Hepatocyte (in vitro differentiated cells): Measurements from ENCODE around the gene ARL6IP4. TPM values are rescaled to one million over a fixed set of nuclear protein-coding genes. Genes with fewer than 3 reads are reported as not detected.

ENCODE experiments used
- DNase-seq: peaks from one replicate; pipeline ENCODE4 v3.0.0-alpha.2; 2016; ENCODE audit warnings: low spot score
- H2AFZ ChIP-seq: fragments of 200-600 bp; sonication (generic); 2 replicates; pipeline ENCODE4 v1.6.0; 2016; ENCODE audit warnings: antibody characterized with exemption, mild to moderate bottlenecking
- H3K27ac ChIP-seq: fragments of 200-600 bp; sonication (generic); 2 replicates; pipeline ENCODE4 v1.5.1; 2016; ENCODE audit warnings: mild to moderate bottlenecking
- H3K27me3 ChIP-seq: fragments of 200-600 bp; sonication (generic); 2 replicates; pipeline ENCODE4 v1.6.1; 2016
- H3K36me3 ChIP-seq: fragments of 200-600 bp; sonication (generic); replicated peaks from 2 replicates; pipeline ENCODE4 v1.5.1; 2016; ENCODE audit warnings: low read depth; ENCODE audit not compliant: insufficient read depth
- H3K4me1 ChIP-seq: fragments of 200-600 bp; sonication (generic); 2 replicates; pipeline ENCODE4 v1.5.1; 2016; ENCODE audit warnings: mild to moderate bottlenecking, moderate library complexity; ENCODE audit not compliant: insufficient read depth
- H3K4me2 ChIP-seq: fragments of 200-600 bp; sonication (generic); 2 replicates; pipeline ENCODE4 v1.6.0; 2016
- H3K4me3 ChIP-seq: fragments of 200-600 bp; sonication (generic); 2 replicates; pipeline ENCODE4 v1.5.1; 2016; ENCODE audit warnings: mild to moderate bottlenecking
- H3K79me2 ChIP-seq: fragments of 200-600 bp; sonication (generic); 2 replicates; pipeline ENCODE4 v1.6.0; 2017; ENCODE audit warnings: mild to moderate bottlenecking
- H3K9me2 ChIP-seq: fragments of 200-600 bp; sonication (generic); replicated peaks from 2 replicates; pipeline ENCODE4 v1.6.0; 2017; ENCODE audit warnings: mild to moderate bottlenecking; ENCODE audit not compliant: insufficient read depth
- H3K9me3 ChIP-seq: fragments of 200-600 bp; sonication (generic); 2 replicates; pipeline ENCODE4 v1.5.1; 2016; ENCODE audit warnings: low read depth, mild to moderate bottlenecking
- H4K20me1 ChIP-seq: fragments of 200-600 bp; sonication (generic); 2 replicates; pipeline ENCODE4 v1.6.0; 2016; ENCODE audit warnings: mild to moderate bottlenecking; ENCODE audit not compliant: insufficient read depth, poor library complexity, severe bottlenecking
- EZH2 ChIP-seq: fragments of 200-600 bp; sonication (generic); IDR thresholded peaks from 2 replicates; pipeline ENCODE4 v1.6.1; 2016; ENCODE audit warnings: antibody characterized with exemption, mild to moderate bottlenecking, borderline replicate concordance
- EZH2phosphoT487 ChIP-seq: fragments of 200-600 bp; sonication (generic); IDR thresholded peaks from one replicate; pipeline ENCODE4 v1.6.1; 2018; ENCODE audit warnings: antibody characterized with exemption, mild to moderate bottlenecking, low read depth, moderate library complexity; ENCODE audit not compliant: unreplicated experiment, severe bottlenecking
- WGBS: methylation state at CpG from one replicate; pipeline ENCODE4 v1.1.6; 2016; ENCODE audit warnings: low lambda C conversion rate; ENCODE audit errors: missing lambda C conversion rate; 5-methylcytosine and 5-hydroxymethylcytosine counted together
- polyA plus RNA-seq: library from polyadenylated mRNA; unstranded; fragments of >200 nt; fragmentation: Nextera tagmentation; extraction: Ambion mirVana; gene quantifications from 2 replicates; pipeline ENCODE4 v1.2.1, GENCODE V29; 2016
- total RNA-seq: library from RNA; depleted of rRNA; stranded (reverse); fragments of >200 nt; gene quantifications from 2 replicates; pipeline ENCODE4 v1.2.3, GENCODE V29; 2014
- TF ChIP-seq, protein P1 (sequence below): fragments of 200-600 bp; sonication (generic); IDR thresholded peaks from 2 replicates; pipeline ENCODE4 v1.5.1; 2016; ENCODE audit warnings: antibody characterized with exemption, mild to moderate bottlenecking; ENCODE audit not compliant: poor library complexity

Gene ARL6IP4
- total and polyA plus RNA-seq, 2 experiments from 2014 or later: 138 to 248 TPM

DNA sequence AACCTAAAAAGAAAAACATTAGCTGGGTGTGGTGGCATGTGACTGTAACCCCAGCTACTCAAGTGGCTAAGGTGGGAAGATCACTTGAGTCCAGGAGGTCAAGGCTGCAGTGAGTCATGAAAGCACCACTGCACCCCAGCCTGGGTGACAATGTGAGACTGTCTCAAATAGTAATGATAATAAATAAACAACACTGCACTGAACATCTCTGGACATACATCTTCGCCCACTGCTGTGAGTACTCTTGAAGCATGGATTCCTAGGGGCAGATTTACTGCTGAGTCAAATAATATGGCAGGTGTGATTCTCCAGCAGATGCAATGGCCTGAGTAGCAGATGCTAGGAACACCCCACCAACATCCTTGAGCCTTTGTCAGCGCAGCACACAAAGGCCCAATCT lies 37.8 kb upstream of the ARL6IP4 start:
- WGBS: 98% methylated on average over 2 of the region's 2 CpGs
- DNase-seq: no peak

DNA sequence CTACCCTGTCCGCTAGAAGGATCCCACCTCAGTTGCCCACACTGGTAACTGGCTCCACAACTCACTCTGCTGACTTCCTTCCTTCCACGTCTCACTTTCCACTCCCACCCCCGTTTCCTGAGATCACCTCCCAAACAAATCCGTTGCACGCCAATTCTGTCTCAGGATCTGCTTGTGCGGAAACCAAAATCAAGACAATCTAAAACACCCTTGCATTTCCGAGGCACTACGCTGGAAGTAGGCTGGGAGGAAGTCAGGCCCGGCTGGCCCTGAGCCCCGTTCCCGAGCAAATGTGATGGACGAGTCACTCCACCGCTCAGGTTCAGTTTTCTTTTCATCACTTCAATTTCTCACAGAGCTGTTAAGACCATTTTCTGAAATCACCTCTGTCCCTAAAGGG lies 37.3 kb upstream of the ARL6IP4 start:
- no peaks in the 10 kb centered on the region for H3K9me3 ChIP-seq
- H2AFZ ChIP-seq: no peak overlapping the region
- H3K9me2 ChIP-seq: no peaks in the 10 kb centered on the region
- peaks cover 6% of the 10 kb centered on the region for H3K4me1 ChIP-seq
- no peak overlapping the region for H3K27ac ChIP-seq
- 93% methylated on average over 13 of the region's 13 CpGs for WGBS
- no peaks in the 10 kb centered on the region for H3K27me3 ChIP-seq
- no peaks in the 10 kb centered on the region for H3K36me3 ChIP-seq
- H3K4me3 ChIP-seq: no peak overlapping the region
- H4K20me1 ChIP-seq: no peaks in the 10 kb centered on the region
- no peak for DNase-seq
- no peak for TF ChIP-seq EZH2
- TF ChIP-seq EZH2phosphoT487: no peak
- TF ChIP-seq, protein P1, sequence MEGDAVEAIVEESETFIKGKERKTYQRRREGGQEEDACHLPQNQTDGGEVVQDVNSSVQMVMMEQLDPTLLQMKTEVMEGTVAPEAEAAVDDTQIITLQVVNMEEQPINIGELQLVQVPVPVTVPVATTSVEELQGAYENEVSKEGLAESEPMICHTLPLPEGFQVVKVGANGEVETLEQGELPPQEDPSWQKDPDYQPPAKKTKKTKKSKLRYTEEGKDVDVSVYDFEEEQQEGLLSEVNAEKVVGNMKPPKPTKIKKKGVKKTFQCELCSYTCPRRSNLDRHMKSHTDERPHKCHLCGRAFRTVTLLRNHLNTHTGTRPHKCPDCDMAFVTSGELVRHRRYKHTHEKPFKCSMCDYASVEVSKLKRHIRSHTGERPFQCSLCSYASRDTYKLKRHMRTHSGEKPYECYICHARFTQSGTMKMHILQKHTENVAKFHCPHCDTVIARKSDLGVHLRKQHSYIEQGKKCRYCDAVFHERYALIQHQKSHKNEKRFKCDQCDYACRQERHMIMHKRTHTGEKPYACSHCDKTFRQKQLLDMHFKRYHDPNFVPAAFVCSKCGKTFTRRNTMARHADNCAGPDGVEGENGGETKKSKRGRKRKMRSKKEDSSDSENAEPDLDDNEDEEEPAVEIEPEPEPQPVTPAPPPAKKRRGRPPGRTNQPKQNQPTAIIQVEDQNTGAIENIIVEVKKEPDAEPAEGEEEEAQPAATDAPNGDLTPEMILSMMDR: no peak
- no peak overlapping the region for H3K4me2 ChIP-seq
- no peaks in the 10 kb centered on the region for H3K79me2 ChIP-seq

More for the DNA sequence above, 37.8 kb upstream of the ARL6IP4 start:
- Histone ChIP-seq H2AFZ (no peak overlapping the region), H3K4me1 (peaks cover 6% of the 10 kb centered on the region), H3K9me3 (no peaks in the 10 kb centered on the region), H3K79me2 (no peaks in the 10 kb centered on the region), H3K4me2 (no peak overlapping the region), H3K9me2 (no peaks in the 10 kb centered on the region), H3K27me3 (no peaks in the 10 kb centered on the region), H3K4me3 (no peak overlapping the region), H3K27ac (no peak overlapping the region), H3K36me3 (no peaks in the 10 kb centered on the region), H4K20me1 (no peaks in the 10 kb centered on the region)
- TF ChIP-seq EZH2 (no peak), EZH2phosphoT487 (no peak)
- TF ChIP-seq, protein P1: no peak

DNA sequence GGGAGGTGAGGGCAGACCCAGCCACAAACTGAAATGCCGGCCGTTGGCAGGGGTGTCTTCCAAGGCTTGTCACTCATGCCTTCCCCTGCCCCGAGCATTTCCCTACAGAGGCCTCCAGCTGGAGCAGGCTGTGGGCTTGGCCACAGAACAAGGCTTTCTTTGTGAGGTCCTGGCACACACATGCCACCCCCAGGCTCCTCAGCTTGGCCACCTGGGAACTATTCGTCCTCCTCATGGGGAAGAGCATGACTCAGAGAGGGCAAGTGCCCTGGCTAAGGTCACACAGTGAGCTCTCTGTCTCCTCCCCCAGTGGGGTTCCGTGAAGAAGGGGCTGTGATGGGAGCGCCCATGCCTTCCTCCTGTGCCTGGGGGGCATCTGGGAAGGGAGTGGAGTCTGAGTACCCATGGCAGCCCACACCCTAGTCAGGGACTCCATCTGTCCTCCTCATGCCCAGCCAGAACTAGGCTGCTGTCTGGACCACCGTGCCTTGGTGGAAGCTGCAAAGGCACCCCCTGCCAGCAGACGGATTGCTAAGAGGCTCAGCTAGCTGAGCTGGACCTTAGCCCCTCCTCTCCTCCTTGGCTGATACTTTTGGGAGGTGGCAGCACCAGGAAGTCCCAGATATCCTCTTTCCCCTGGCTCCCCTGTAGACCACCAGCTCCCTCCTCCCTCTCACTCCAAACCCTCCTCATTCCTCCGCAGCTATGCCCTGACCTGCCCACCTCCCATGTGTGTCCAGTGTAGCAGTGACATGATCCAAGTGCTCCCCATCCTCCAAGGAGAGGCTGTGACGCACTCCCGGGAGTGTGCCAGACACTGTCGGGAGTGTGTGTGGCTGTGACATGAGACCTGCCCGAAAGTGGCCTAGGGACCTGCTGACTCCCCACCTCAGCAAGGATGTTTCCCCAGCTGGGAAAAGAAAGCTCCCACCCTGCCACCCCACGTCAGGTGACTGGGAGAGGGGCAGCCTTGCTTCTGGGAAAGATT lies 35.6 kb upstream of the ARL6IP4 start:
- H3K36me3 ChIP-seq: no peaks in the 10 kb centered on the region
- H2AFZ ChIP-seq: no peak overlapping the region
- WGBS: 76% methylated on average over 14 of the region's 14 CpGs
- H4K20me1 ChIP-seq: no peaks in the 10 kb centered on the region
- peaks cover 6% of the 10 kb centered on the region for H3K4me1 ChIP-seq
- no peak overlapping the region for H3K4me3 ChIP-seq
- no peak overlapping the region for H3K27ac ChIP-seq
- no peaks in the 10 kb centered on the region for H3K9me3 ChIP-seq
- H3K27me3 ChIP-seq: no peaks in the 10 kb centered on the region
- no peak for DNase-seq
- H3K9me2 ChIP-seq: no peaks in the 10 kb centered on the region
- no peak overlapping the region for H3K4me2 ChIP-seq
- H3K79me2 ChIP-seq: no peaks in the 10 kb centered on the region
- TF ChIP-seq EZH2: no peak
- TF ChIP-seq EZH2phosphoT487: no peak
- TF ChIP-seq, protein P1: no peak
